Glutamatergic neuron (in vitro differentiated cells): Measurements from ENCODE around the gene EFCAB14. TPM values are rescaled to one million over a fixed set of nuclear protein-coding genes. Genes with fewer than 3 reads are reported as not detected.
"Not testable (repeated sequence)": the region's sequence is repeated elsewhere in the genome, so short reads cannot be mapped to it uniquely, and the experiment has no call there.

Source experiments
- DNase-seq: peaks from one replicate; pipeline ENCODE4 v3.0.0; 2022
- H3K27ac Mint-ChIP-seq: one replicate; pipeline ENCODE4 v1.8.0; 2020; ENCODE audit warnings: mild to moderate bottlenecking, mixed read lengths, inconsistent platforms; ENCODE audit not compliant: unreplicated experiment
- H3K27me3 Mint-ChIP-seq: one replicate; pipeline ENCODE4 v1.8.0; 2020; ENCODE audit warnings: mild to moderate bottlenecking, moderate library complexity, mixed read lengths, inconsistent platforms; ENCODE audit not compliant: unreplicated experiment
- H3K36me3 Mint-ChIP-seq: one replicate; pipeline ENCODE4 v1.8.0; 2020; ENCODE audit warnings: mild to moderate bottlenecking, mixed read lengths, inconsistent platforms; ENCODE audit not compliant: unreplicated experiment
- H3K4me1 Mint-ChIP-seq: one replicate; pipeline ENCODE4 v1.8.0; 2020; ENCODE audit warnings: mild to moderate bottlenecking, low read depth, mixed read lengths, inconsistent platforms; ENCODE audit not compliant: unreplicated experiment
- H3K4me3 Mint-ChIP-seq: one replicate; pipeline ENCODE4 v1.8.0; 2020; ENCODE audit warnings: mild to moderate bottlenecking, mixed read lengths, inconsistent platforms; ENCODE audit not compliant: unreplicated experiment
- H3K9me3 Mint-ChIP-seq: one replicate; pipeline ENCODE4 v1.8.0; 2020; ENCODE audit warnings: mild to moderate bottlenecking, moderate library complexity, mixed read lengths, inconsistent platforms; ENCODE audit not compliant: unreplicated experiment
- CTCF ChIP-seq: fragments of 200-600 bp; sonication (generic); IDR thresholded peaks from one replicate; pipeline ENCODE4 v1.5.0; 2021; ENCODE audit not compliant: partially characterized antibody, unreplicated experiment
- total RNA-seq: library from RNA; stranded (reverse); fragmentation: NEBNext Ultra II Directional; extraction: Animal tissue kit (Norgen Biotek cat#: 25700); gene quantifications from one replicate; pipeline ENCODE4 v1.2.1, GENCODE V29; 2021; ENCODE audit not compliant: unreplicated experiment

EFCAB14 gene
- total RNA-seq, 1 donor from 2014 or later: 18.8 TPM

- TF ChIP-seq CTCF: no peak
- H3K27me3 Mint-ChIP-seq: no peaks in the 10 kb centered on the region
- H3K9me3 Mint-ChIP-seq: no peaks in the 10 kb centered on the region
- H3K4me3 Mint-ChIP-seq: no peak overlapping the region
- no peaks in the 10 kb centered on the region for H3K36me3 Mint-ChIP-seq
- no peak overlapping the region for H3K27ac Mint-ChIP-seq
- no peak for DNase-seq
- no peaks in the 10 kb centered on the region for H3K4me1 Mint-ChIP-seq
These were observed 46.2 kb downstream of the EFCAB14 start for GRCh38 chr1:46672696-46673095.

DNA sequence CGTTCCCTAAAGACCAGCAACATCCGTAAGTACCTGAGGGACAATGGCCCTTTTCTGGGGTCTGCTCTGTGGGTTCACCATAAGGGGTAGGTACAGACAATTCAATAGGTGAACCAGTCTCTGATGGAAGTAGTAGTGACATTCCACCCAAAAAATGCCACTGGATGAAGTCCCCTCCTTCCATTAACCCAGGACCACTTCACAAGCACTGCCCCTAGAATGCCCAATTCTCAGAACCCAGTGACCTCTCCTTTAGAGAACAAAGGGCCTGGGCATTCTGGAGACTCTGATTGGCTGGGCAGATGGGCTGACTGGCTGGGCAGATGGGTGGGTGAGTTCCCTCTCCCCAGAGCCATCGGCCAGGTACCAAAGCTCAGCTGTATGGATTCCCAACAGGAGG lies 47.4 kb downstream of the EFCAB14 start, which contains the start of gene TEX38:
Gene TEX38 (plus strand): TSS at position 301 of the 400 bp plus-strand sequence. CDS start 81 bp downstream, at position 382.
- Mint-ChIP-seq H3K27me3 (peaks cover 2% of the 10 kb centered on the region), H3K36me3 (peaks cover 3% of the 10 kb centered on the region), H3K27ac (no peak within 1 kb of the TSS), H3K9me3 (peaks cover 5% of the 10 kb centered on the region), H3K4me1 (peaks cover 7% of the 10 kb centered on the region), H3K4me3 (no peak within 1 kb of the TSS)
- DNase-seq: no peak
- TF ChIP-seq CTCF: no peak

- H3K27ac Mint-ChIP-seq: no peak overlapping the region
- H3K36me3 Mint-ChIP-seq: peaks cover 3% of the 10 kb centered on the region
- H3K4me1 Mint-ChIP-seq: peaks cover 7% of the 10 kb centered on the region
These were observed 48.8 kb downstream of the EFCAB14 start for GRCh38 chr1:46670134-46670533.

DNA sequence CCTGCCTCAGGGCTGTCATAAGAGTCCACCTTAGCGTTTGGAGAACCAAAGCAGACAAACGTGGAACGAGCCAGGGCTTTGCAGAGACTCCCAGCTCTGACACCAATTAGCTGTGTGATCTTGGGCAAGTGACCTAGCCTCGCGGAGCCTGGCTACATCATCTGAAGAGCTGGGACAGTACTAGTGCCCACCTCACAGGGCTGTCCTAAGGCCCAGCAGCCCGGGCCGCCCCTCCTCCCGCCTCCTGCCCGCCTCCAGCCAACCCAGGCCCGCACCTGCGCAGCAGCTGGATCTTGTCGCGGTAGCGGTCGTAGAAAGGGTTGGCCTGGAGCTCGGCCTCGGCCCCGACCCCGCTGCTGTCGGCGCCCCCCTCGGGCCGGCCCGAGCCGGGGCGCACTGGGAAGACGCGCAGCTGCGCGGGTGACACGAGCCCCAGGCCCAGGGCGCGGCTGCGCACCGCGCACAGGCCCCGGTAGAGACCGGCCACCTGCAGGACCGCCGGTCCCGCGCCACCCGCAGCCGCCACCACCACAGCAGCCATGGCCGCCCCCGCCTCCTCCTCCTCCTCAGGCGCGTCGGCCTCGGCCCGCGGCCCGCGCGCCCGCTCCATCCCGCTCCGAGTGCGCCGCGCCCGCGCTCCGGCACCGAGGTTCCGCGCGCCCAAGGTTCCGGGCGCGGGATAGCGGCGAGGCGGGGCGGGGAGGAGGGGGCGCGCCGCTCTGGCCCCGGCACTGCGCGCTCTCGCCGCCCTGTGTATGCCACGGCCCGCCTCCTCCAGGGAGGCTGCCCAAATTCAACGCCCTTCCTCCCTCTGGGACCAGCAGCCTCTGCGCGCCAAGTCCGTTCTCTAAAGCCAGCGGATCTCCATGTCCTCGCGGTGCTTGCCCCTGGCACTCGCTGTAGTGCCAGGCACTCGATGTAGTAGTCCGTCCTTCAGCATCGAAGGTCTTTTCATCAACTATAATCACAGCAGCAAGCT lies 50.8 kb downstream of the EFCAB14 start, which contains the start of gene ATPAF1:
Gene ATPAF1 (minus strand): TSS at position 583 of the 979 bp plus-strand sequence. CDS start 42 bp downstream, at position 541.
- Mint-ChIP-seq H3K4me1 (peaks cover 7% of the 10 kb centered on the region), H3K4me3 (peak within 1 kb of the TSS; percentile 85), H3K36me3 (peaks cover 3% of the 10 kb centered on the region), H3K9me3 (peaks cover 5% of the 10 kb centered on the region), H3K27ac (peak within 1 kb of the TSS; percentile 13), H3K27me3 (peaks cover 2% of the 10 kb centered on the region)
- no peak for TF ChIP-seq CTCF
- peak; percentile 74 for DNase-seq

More at GRCh38 chr1:46670134-46670533, 48.8 kb downstream of the EFCAB14 start:
- H3K4me3 Mint-ChIP-seq: no peak overlapping the region
- no peak for DNase-seq
- TF ChIP-seq CTCF: no peak
- peaks cover 5% of the 10 kb centered on the region for H3K9me3 Mint-ChIP-seq
- peaks cover 2% of the 10 kb centered on the region for H3K27me3 Mint-ChIP-seq

DNA sequence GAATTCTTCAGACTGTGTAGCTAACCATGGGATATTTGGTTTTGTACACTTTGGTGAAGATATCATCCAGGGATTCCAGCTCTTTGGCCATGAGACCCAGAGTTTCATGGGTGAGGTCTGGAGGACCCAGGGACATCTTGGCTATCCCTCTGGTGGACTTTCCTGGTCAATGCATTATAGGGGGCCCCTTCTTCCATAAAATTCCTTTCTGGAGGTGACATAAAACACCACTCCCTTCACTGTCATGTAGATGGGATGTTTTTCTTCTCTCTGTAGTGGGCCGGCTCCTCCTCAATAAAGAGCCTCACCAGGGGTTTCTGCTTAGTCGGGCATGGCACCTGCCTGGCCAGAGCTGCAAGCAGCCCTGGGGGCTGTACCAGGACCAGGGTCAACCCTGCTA lies 52.9 kb downstream of the EFCAB14 start:
- no peak overlapping the region for H3K27ac Mint-ChIP-seq
- H3K4me3 Mint-ChIP-seq: no peak overlapping the region
- H3K4me1 Mint-ChIP-seq: peaks cover 7% of the 10 kb centered on the region
- peaks cover 2% of the 10 kb centered on the region for H3K27me3 Mint-ChIP-seq
- DNase-seq: no peak
- peaks cover 5% of the 10 kb centered on the region for H3K9me3 Mint-ChIP-seq
- no peak for TF ChIP-seq CTCF
- peaks cover 3% of the 10 kb centered on the region for H3K36me3 Mint-ChIP-seq

DNA sequence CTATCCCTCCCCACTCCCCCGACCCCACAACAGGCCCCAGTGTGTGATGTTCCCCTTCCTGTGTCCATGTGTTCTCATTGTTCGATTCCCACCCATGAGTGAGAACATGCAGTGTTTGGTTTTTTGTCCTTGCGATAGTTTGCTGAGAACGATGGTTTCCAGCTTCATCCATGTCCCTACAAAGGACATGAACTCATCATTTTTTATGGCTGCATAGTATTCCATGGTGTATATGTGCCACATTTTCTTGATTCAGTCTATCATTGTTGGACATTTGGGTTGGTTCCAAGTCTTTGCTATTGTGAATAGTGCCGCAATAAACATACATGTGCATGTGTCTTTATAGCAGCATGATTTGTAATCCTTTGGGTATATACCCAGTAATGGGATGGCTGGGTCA lies 56.0 kb downstream of the EFCAB14 start:
- not testable (repeated sequence) for H3K4me3 Mint-ChIP-seq, H3K4me1 Mint-ChIP-seq, H3K27me3 Mint-ChIP-seq, H3K27ac Mint-ChIP-seq, H3K9me3 Mint-ChIP-seq, DNase-seq, H3K36me3 Mint-ChIP-seq

DNA sequence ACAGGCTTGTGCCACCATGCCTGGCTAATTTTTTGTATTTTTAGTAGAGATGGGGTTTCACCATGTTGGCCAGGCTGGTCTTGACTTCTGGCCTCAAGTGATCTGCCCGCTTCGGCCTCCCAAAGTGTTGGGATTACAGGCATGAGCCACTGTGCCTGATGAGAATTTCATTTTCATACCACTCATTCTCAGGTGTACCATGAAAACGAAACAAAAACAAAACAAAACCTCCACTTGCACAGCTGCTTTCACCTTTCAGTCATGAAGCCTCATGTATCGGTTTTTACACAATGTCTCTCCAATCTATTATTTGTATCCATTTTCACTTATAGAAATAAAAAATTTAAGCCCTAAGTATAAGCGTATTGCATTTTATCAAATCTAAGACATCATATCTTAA lies 58.8 kb downstream of the EFCAB14 start:
- not testable (repeated sequence) for H3K4me3 Mint-ChIP-seq, H3K36me3 Mint-ChIP-seq, DNase-seq, H3K27ac Mint-ChIP-seq, H3K4me1 Mint-ChIP-seq, H3K27me3 Mint-ChIP-seq, H3K9me3 Mint-ChIP-seq
